GM12892 (cell line): ENCODE results near the gene AGK.

Experiments used
- POLR2A ChIP-seq: IDR thresholded peaks from 2 replicates; pipeline ENCODE4 v1.6.1; 2011; ENCODE audit warnings: low read depth, low read length, control low read depth
- POLR2AphosphoS5 ChIP-seq: IDR thresholded peaks from 2 replicates; pipeline ENCODE4 v1.6.1; 2011; ENCODE audit warnings: low read depth, low read length, control low read depth
- TAF1 ChIP-seq: IDR thresholded peaks from 2 replicates; pipeline ENCODE4 v1.6.1; 2011; ENCODE audit warnings: low read depth, mild to moderate bottlenecking, control low read depth, low read length, borderline replicate concordance

DNA sequence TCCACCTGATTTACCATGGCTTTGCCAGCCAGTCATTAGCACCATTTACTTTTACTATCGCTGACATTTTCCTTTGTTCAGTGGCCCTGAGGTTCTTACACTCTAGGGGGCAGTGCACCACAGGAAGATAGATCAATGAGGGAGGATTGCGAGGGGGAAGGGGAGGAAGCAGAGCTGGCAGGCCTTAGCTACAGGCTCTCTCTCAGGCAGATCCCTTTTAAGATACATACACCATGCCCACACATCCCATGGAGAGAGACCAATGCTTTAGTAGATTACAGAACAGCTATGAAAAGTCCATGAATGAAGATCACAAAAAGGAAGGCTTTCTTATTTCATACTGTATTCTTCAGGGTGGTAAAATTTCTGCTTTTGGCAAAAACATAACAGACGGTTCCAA, 103.3 kb downstream of the AGK start:
- TF ChIP-seq TAF1 (no peak), POLR2A (no peak), POLR2AphosphoS5 (no peak)
